Measurements from ENCODE around the gene FH.

- TF ChIP-seq CTCF (conservative IDR thresholded peaks at IDR 0.05; ENCODE audit: low read depth in 2 of 2) (peak; percentile 58 to 74), REST (IDR thresholded peaks at IDR 0.05; ENCODE audit: unreplicated experiment) (no peak), STAT1 (IDR thresholded peaks at IDR 0.05; ENCODE audit: unreplicated experiment) (no peak)
Measured at GRCh38 chr1:241531195-241532161, 11.9 kb upstream of the FH start.
